SK-N-MC (cell line): ENCODE results near the gene MMP25.
"Not testable (repeated sequence)": the region's sequence is repeated elsewhere in the genome, so short reads cannot be mapped to it uniquely, and the experiment has no call there.

ENCODE experiments used
- DNase-seq: peaks from one replicate; pipeline ENCODE4 v3.0.0-alpha.2; 2011; ENCODE audit warnings: low read depth, low spot score
- H3K27ac ChIP-seq: fragments of 200-600 bp; sonication (generic); 2 replicates; pipeline ENCODE4 v1.5.1; 2016; ENCODE audit warnings: mixed run types
- H3K36me3 ChIP-seq: fragments of 200-600 bp; sonication (generic); 2 replicates; pipeline ENCODE4 v1.6.1; 2017; ENCODE audit warnings: antibody characterized with exemption, low read length, mixed read lengths; ENCODE audit not compliant: insufficient read depth
- H3K4me3 ChIP-seq: fragments of 200-600 bp; sonication (generic); 2 replicates; pipeline ENCODE4 v1.5.1; 2016
- H3K9ac ChIP-seq: fragments of 200-600 bp; sonication (generic); 2 replicates; pipeline ENCODE4 v1.8.0; 2017; ENCODE audit warnings: mixed run types, mixed read lengths; ENCODE audit not compliant: insufficient read length
- H3K9me3 ChIP-seq: fragments of 200-600 bp; sonication (generic); 2 replicates; pipeline ENCODE4 v1.6.1; 2017; ENCODE audit warnings: low read depth, mild to moderate bottlenecking, antibody characterized with exemption, low read length, moderate library complexity, mixed read lengths
- EZH2 ChIP-seq: fragments of 200-600 bp; sonication (generic); IDR thresholded peaks from one replicate; pipeline ENCODE4 v1.6.1; 2017; ENCODE audit warnings: antibody characterized with exemption
- FOXP2 ChIP-seq: optimal IDR thresholded peaks from 2 replicates; pipeline ENCODE3; 2011; ENCODE audit warnings: mild to moderate bottlenecking, moderate library complexity; ENCODE audit not compliant: insufficient read depth; ENCODE audit errors: extremely low read length, control extremely low read depth
- POLR2AphosphoS5 ChIP-seq: IDR thresholded peaks from 2 replicates; pipeline ENCODE4 v1.6.1; 2012; ENCODE audit warnings: mild to moderate bottlenecking, low read depth, low read length, borderline replicate concordance

MMP25 gene

GRCh38 chr16:3046641-3047386, 453 bp downstream of the MMP25 start:
- Histone ChIP-seq H3K4me3 (peak overlapping the region; percentile 82), H3K27ac (no peak overlapping the region), H3K9ac (peak overlapping the region; percentile 70), H3K36me3 (no peaks in the 10 kb centered on the region), H3K9me3 (no peaks in the 10 kb centered on the region)
- TF ChIP-seq FOXP2 (no peak), POLR2AphosphoS5 (no peak), EZH2 (no peak)
- no peak for DNase-seq

DNA sequence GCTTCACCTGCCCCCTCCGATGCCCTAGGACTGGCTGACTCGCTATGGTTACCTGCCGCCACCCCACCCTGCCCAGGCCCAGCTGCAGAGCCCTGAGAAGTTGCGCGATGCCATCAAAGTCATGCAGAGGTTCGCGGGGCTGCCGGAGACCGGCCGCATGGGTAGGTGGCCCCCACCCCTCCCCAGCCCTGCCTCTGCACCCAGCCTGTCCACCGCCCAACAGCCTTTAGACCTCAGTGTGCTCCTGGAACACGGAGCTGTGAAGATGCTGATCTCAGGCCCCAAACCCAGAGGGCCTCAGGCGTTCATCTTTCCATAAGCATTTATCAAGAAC, 993 bp downstream of the MMP25 start:
- Histone ChIP-seq H3K27ac (no peak overlapping the region), H3K9me3 (no peaks in the 10 kb centered on the region), H3K4me3 (no peak overlapping the region), H3K36me3 (no peaks in the 10 kb centered on the region), H3K9ac (no peak overlapping the region)
- DNase-seq = no peak
- TF ChIP-seq POLR2AphosphoS5 = no peak

DNA sequence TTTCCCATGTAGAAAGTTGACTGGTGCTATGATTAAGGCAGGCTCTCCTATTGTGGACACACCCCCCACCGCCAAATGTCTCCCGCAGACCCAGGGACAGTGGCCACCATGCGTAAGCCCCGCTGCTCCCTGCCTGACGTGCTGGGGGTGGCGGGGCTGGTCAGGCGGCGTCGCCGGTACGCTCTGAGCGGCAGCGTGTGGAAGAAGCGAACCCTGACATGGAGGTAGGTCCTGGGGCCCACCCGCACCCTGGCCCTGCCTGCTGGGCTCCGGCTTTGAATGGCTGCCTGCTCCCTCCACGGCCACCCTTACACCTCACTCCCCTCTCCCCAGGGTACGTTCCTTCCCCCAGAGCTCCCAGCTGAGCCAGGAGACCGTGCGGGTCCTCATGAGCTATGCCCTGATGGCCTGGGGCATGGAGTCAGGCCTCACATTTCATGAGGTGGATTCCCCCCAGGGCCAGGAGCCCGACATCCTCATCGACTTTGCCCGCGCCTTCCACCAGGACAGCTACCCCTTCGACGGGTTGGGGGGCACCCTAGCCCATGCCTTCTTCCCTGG, 3.6 kb downstream of the MMP25 start:
- Histone ChIP-seq H3K27ac (no peak overlapping the region), H3K36me3 (no peaks in the 10 kb centered on the region), H3K4me3 (no peak overlapping the region), H3K9me3 (no peaks in the 10 kb centered on the region), H3K9ac (no peak overlapping the region)
- TF ChIP-seq FOXP2 (no peak), POLR2AphosphoS5 (no peak), EZH2 (no peak)
- no peak for DNase-seq

DNA sequence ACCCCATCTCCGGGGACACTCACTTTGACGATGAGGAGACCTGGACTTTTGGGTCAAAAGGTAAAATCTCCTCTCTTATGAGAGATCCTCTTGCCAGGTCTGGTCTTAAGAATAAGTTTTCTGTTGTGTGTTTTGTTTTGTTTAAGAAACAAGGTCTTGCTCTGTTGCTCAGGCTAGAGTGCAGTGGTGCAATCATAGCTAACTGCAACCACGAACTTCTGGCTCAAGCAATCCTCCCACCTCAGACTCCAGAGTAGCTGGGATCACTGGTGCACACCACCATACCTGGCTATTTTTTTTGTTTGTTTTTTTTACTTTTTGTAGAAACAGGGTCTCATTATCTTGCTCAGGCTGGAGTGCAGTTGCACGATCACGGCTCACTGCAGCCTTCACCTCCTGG, 4.1 kb downstream of the MMP25 start:
- Histone ChIP-seq H3K27ac (no peak overlapping the region), H3K9me3 (no peaks in the 10 kb centered on the region)
- DNase-seq = no peak

DNA sequence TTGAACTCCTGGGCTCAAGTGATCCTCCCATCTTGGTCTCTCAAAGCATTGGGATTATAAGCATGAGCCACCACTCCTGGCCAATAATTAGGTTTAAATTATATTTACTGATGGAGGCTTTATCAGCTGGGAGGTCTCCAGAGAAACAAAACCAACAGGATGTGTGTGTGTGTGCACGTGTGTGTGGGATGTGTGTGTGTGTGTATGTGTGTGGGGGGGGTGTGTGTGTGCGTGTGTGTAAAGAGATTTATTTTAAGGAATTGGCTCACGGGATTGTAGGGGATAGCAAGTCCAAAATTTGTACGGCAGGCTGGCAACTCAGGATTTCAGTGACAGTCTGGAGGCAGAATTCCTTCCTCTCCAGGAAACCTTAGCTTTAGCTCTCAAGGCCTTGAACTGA, 4.6 kb downstream of the MMP25 start:
- DNase-seq = no peak
- TF ChIP-seq EZH2 = no peak
- no peak for TF ChIP-seq FOXP2
- no peak for TF ChIP-seq POLR2AphosphoS5

More for the DNA sequence above, 4.1 kb downstream of the MMP25 start:
- H3K9ac ChIP-seq = no peak overlapping the region
- H3K4me3 ChIP-seq = no peak overlapping the region
- TF ChIP-seq EZH2 = no peak
- no peak for TF ChIP-seq FOXP2
- TF ChIP-seq POLR2AphosphoS5 = no peak
- H3K36me3 ChIP-seq = no peaks in the 10 kb centered on the region

DNA sequence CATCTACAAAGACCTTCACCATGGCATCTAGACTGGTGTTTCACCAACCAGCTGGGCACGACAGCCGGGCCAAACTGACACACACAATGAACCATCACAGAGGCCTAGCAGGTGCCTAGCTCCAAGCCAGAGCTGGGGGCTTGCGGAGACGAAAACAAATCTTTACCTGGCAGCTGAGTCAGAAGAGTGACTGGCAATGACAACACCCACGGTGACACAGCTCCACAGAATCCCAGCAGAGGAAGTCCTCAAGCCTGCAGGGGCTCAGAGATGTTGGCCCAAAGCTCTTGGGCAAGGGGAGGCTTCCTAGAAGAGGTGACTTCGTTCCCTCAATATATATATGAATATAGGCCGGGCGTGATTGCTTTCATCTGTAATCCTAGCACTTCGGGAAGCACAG, 5.1 kb downstream of the MMP25 start:
- no peak for DNase-seq
- Histone ChIP-seq H3K4me3 (no peak overlapping the region), H3K9me3 (no peaks in the 10 kb centered on the region), H3K36me3 (no peaks in the 10 kb centered on the region), H3K9ac (no peak overlapping the region), H3K27ac (no peak overlapping the region)
- TF ChIP-seq POLR2AphosphoS5 = no peak
- TF ChIP-seq EZH2 = no peak
- no peak for TF ChIP-seq FOXP2

More for the DNA sequence above, 4.6 kb downstream of the MMP25 start:
- Histone ChIP-seq H3K9ac (no peak overlapping the region), H3K27ac (no peak overlapping the region), H3K9me3 (no peaks in the 10 kb centered on the region), H3K4me3 (no peak overlapping the region), H3K36me3 (no peaks in the 10 kb centered on the region)

DNA sequence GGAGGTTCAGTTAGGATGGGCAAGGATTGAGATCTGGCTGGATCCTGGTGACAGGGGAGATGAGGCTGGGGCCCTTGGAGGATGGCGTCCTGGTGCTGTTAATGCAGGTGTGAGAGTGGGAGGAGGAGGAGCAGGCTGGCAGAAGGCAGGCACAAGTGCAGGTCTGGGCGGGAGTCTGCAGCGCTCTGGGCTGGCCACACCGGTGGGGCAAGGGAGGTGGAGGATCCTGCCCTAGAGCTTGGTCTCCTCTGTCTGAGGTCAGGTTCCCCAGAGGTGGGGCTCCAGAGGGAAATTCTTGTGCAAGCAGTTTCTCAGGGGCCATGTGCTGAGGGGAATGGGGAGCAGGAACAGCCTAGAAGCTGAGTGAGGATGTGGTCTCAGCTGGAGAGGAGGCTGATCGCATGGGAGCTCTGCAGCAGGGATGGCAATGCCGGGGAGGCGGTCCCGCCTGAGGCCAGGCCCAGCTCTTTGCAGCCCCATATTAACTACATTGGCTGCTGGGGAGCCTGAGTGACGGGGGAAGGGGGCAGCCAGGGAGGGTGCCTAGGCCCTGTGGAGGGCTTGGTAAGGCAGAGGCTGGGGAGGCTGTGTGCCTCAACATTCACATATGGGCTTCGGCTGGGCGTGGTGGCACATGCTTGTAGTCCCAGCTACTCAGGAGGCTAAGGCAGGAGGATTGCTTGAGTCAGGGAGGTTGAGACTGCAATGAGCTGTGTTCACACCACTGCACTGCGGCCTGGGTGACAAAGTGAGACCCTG, 6.4 kb downstream of the MMP25 start:
- H3K36me3 ChIP-seq, H3K9me3 ChIP-seq, H3K27ac ChIP-seq, H3K9ac ChIP-seq, H3K4me3 ChIP-seq, DNase-seq: not testable (repeated sequence)

- not testable (repeated sequence) for H3K36me3 ChIP-seq, H3K27ac ChIP-seq, DNase-seq, H3K4me3 ChIP-seq, H3K9ac ChIP-seq, H3K9me3 ChIP-seq
Measured at GRCh38 chr16:3053330-3053710, 7.0 kb downstream of the MMP25 start.
